IMR-90 (cell line): Measurements from ENCODE around the gene UNC13C.

Source experiments
- BHLHE40 ChIP-seq: fragments of 150-350 bp; IDR thresholded peaks from 2 replicates; pipeline ENCODE4 v1.6.1; 2016; ENCODE audit warnings: mild to moderate bottlenecking, low read depth, low read length
- CEBPB ChIP-seq: IDR thresholded peaks from 2 replicates; pipeline ENCODE4 v1.6.1; 2012; ENCODE audit warnings: low read depth, low read length, improper control_type of control experiment
- FOS ChIP-seq: fragments of 150-350 bp; IDR thresholded peaks from 2 replicates; pipeline ENCODE4 v1.6.1; 2016; ENCODE audit warnings: low read depth, low read length
- MAZ ChIP-seq: IDR thresholded peaks from 2 replicates; pipeline ENCODE4 v1.6.1; 2012; ENCODE audit warnings: low read depth, mild to moderate bottlenecking, low read length, improper control_type of control experiment, moderate library complexity, borderline replicate concordance
- MXI1 ChIP-seq: IDR thresholded peaks from 2 replicates; pipeline ENCODE4 v1.6.1; 2012; ENCODE audit warnings: low read depth, mild to moderate bottlenecking, low read length, moderate library complexity, borderline replicate concordance
- NFE2L2 ChIP-seq: fragments of 150-350 bp; IDR thresholded peaks from 2 replicates; pipeline ENCODE4 v1.6.1; 2016; ENCODE audit warnings: low read depth, mild to moderate bottlenecking, low read length
- POLR2A ChIP-seq: IDR thresholded peaks from 2 replicates; pipeline ENCODE4 v1.6.1; 2012; ENCODE audit warnings: mild to moderate bottlenecking, low read depth, low read length
- RAD21 ChIP-seq: IDR thresholded peaks from 2 replicates; pipeline ENCODE4 v1.6.1; 2012; ENCODE audit warnings: low read length, improper control_type of control experiment
- RCOR1 ChIP-seq: IDR thresholded peaks from 2 replicates; pipeline ENCODE4 v1.6.1; 2012; ENCODE audit warnings: mild to moderate bottlenecking, low read length, improper control_type of control experiment; ENCODE audit not compliant: insufficient replicate concordance
- RFX5 ChIP-seq: IDR thresholded peaks from 2 replicates; pipeline ENCODE4 v1.8.0; 2012; ENCODE audit warnings: low read depth, mild to moderate bottlenecking, low read length, moderate library complexity
- SMC3 ChIP-seq: fragments of 150-350 bp; IDR thresholded peaks from 2 replicates; pipeline ENCODE4 v1.6.1; 2016; ENCODE audit warnings: low read depth, mild to moderate bottlenecking, antibody characterized with exemption, low read length, moderate library complexity
- TF ChIP-seq, protein P1 (sequence below): conservative IDR thresholded peaks from 2 replicates; pipeline ENCODE4 v1.5.1; 2012; ENCODE audit warnings: mild to moderate bottlenecking, low read depth, low read length, improper control_type of control experiment

DNA sequence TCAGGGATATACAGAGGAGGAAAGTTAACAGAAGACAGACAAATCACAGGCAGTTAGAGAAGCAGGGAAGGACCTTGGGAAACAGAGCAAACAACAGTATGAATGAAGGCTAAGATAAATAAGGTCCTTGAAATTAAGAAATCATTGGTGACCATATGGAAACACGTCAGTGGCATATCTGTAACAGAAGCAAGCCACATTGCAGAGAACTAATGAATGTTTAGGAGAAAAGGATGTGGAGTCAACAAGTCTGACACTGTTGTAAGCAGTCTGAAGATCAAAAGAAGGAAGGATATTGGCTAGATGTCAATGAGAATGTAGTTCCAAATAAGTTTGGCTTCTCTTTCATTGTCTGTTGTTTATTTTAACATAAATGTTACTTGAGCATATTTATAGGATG, 542.4 kb downstream of the UNC13C start:
- TF ChIP-seq POLR2A (no peak), RAD21 (no peak), MXI1 (no peak), FOS (no peak), SMC3 (no peak), RFX5 (no peak), BHLHE40 (no peak), CEBPB (no peak), NFE2L2 (no peak), MAZ (no peak), RCOR1 (no peak)
- TF ChIP-seq, protein P1, sequence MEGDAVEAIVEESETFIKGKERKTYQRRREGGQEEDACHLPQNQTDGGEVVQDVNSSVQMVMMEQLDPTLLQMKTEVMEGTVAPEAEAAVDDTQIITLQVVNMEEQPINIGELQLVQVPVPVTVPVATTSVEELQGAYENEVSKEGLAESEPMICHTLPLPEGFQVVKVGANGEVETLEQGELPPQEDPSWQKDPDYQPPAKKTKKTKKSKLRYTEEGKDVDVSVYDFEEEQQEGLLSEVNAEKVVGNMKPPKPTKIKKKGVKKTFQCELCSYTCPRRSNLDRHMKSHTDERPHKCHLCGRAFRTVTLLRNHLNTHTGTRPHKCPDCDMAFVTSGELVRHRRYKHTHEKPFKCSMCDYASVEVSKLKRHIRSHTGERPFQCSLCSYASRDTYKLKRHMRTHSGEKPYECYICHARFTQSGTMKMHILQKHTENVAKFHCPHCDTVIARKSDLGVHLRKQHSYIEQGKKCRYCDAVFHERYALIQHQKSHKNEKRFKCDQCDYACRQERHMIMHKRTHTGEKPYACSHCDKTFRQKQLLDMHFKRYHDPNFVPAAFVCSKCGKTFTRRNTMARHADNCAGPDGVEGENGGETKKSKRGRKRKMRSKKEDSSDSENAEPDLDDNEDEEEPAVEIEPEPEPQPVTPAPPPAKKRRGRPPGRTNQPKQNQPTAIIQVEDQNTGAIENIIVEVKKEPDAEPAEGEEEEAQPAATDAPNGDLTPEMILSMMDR: no peak
